HCT116 (cell line): Measurements from ENCODE around the gene RCC1. TPM values are rescaled to one million over a fixed set of nuclear protein-coding genes. Genes with fewer than 3 reads are reported as not detected.
A peak's percentile ranks its signal among the peaks of the same experiment; 100 is the strongest.
"Not testable (repeated sequence)": the region's sequence is repeated elsewhere in the genome, so short reads cannot be mapped to it uniquely, and the experiment has no call there.

Experiments used
- ATAC-seq: fragments of 200-7000 bp; cut with Tn5 transposase; 2 replicates; pipeline ENCODE4 v1.9.1; 2020; ENCODE audit warnings: mild to moderate bottlenecking, moderate library complexity
- BruUV-seq: library from RNA; stranded (reverse); fragments of 400-500 nt; replicated peaks from 2 replicates; lab custom pipeline; 2021; lab: Mats Ljungman, UMichigan
- CTCF ChIA-PET: fragments of 300-600 bp; sonication (Branson Sonifier 250); formaldehyde crosslinking; loops from one replicate; lab custom pipeline; 2021; ENCODE audit warnings: antibody characterized with exemption; lab: Charles Lee
- POLR2A ChIA-PET: fragments of 300-600, 350-600 bp; sonication (Branson Sonifier 250); formaldehyde crosslinking; loops from one replicate; lab custom pipeline; 2021; ENCODE audit warnings: antibody characterized with exemption; lab: Charles Lee
- RAD21 ChIA-PET, 2 experiments: fragments of 300-600 bp; sonication (Branson Sonifier 250); formaldehyde crosslinking; loops; one replicate each; lab custom pipeline; 2023; ENCODE audit warnings: low total read pairs in 2 of 2; ENCODE audit not compliant: uncharacterized antibody in 2 of 2, unreplicated experiment in 2 of 2, low non-redundant PET in 1 of 2; lab: Charles Lee
- DNase-seq: peaks from one replicate; pipeline ENCODE4 v3.0.0-alpha.2; 2010; ENCODE audit warnings: low read depth, low spot score
- H2AFZ ChIP-seq: fragments of 200-600 bp; shearing (Covaris generic), sonication (generic); 2 replicates; pipeline ENCODE4 v1.6.1; 2017; ENCODE audit warnings: low read depth, mixed run types, mixed read lengths, antibody characterized with exemption, low read length; ENCODE audit not compliant: poor library complexity, severe bottlenecking
- H3K27ac ChIP-seq: 2 replicates; pipeline ENCODE4 v1.5.1; 2012; ENCODE audit warnings: low read depth, low read length
- H3K27me3 ChIP-seq: fragments of 200-600 bp; sonication (generic); 2 replicates; pipeline ENCODE4 v1.6.1; 2016; ENCODE audit warnings: mixed run types, low read length, mixed read lengths; ENCODE audit not compliant: insufficient read depth
- H3K36me3 ChIP-seq, 2 experiments: fragments of 200-500 bp in 1 of 2; fragments of 200-600 bp in 1 of 2; sonication (Bioruptor generic) in 1 of 2; sonication (generic) in 1 of 2; 2 replicates each; pipeline versions ENCODE4 v1.5.1 to v1.6.1; 2014 to 2016; ENCODE audit warnings: low read length in 2 of 2, inconsistent platforms in 1 of 2, mixed read lengths in 1 of 2, mixed run types in 1 of 2; ENCODE audit not compliant: insufficient read depth in 2 of 2, control insufficient read depth in 1 of 2
- H3K4me1 ChIP-seq, 2 experiments: fragments of 200-600 bp in 1 of 2; sonication (generic) in 1 of 2; 2 replicates each; pipeline versions ENCODE4 v1.5.1 to v1.6.1; 2012 to 2017; ENCODE audit warnings: low read length in 2 of 2, inconsistent platforms in 1 of 2, mild to moderate bottlenecking in 1 of 2, mixed read lengths in 1 of 2, mixed run types in 1 of 2, moderate library complexity in 1 of 2; ENCODE audit not compliant: insufficient read depth in 2 of 2, control insufficient read depth in 1 of 2
- H3K4me2 ChIP-seq: fragments of 200-600 bp; sonication (generic); 2 replicates; pipeline ENCODE4 v1.6.1; 2017; ENCODE audit warnings: mixed run types, low read length, mixed read lengths
- H3K4me3 ChIP-seq, 2 experiments: fragments of 200-600 bp in 1 of 2; sonication (generic) in 1 of 2; replicated peaks in 1 of 2; 2 replicates each; pipeline ENCODE4 v1.5.1; 2011 to 2016; ENCODE audit warnings: low read length in 2 of 2, control low read depth in 1 of 2, low read depth in 1 of 2, mild to moderate bottlenecking in 1 of 2, mixed read lengths in 1 of 2, mixed run types in 1 of 2
- H3K79me2 ChIP-seq: fragments of 200-600 bp; sonication (generic); 2 replicates; pipeline ENCODE4 v1.6.1; 2017; ENCODE audit warnings: mild to moderate bottlenecking, mixed run types, low read length, moderate library complexity, mixed read lengths; ENCODE audit not compliant: insufficient read depth
- H3K9ac ChIP-seq: fragments of 200-600 bp; sonication (generic); 2 replicates; pipeline ENCODE4 v1.6.1; 2016; ENCODE audit warnings: low read length, mixed read lengths
- H3K9me2 ChIP-seq: fragments of 200-600 bp; sonication (generic), shearing (Covaris generic); 2 replicates; pipeline ENCODE4 v1.6.1; 2017; ENCODE audit warnings: mixed run types, mild to moderate bottlenecking, moderate library complexity; ENCODE audit not compliant: insufficient read depth
- H3K9me3 ChIP-seq, 2 experiments: fragments of 200-500 bp in 1 of 2; fragments of 200-600 bp in 1 of 2; sonication (Bioruptor generic) in 1 of 2; sonication (generic) in 1 of 2; 2 replicates each; pipeline ENCODE4 v1.6.1; 2014 to 2017; ENCODE audit warnings: low read length in 2 of 2, mixed read lengths in 2 of 2, inconsistent platforms in 1 of 2, low read depth in 1 of 2, mild to moderate bottlenecking in 1 of 2, mixed run types in 1 of 2, moderate library complexity in 1 of 2; ENCODE audit not compliant: control insufficient read depth in 1 of 2, insufficient read depth in 1 of 2
- H4K20me1 ChIP-seq: fragments of 200-600 bp; sonication (generic), shearing (Covaris generic); 2 replicates; pipeline ENCODE4 v1.6.1; 2017; ENCODE audit warnings: mixed run types, mild to moderate bottlenecking, moderate library complexity; ENCODE audit not compliant: insufficient read depth
- ELF1 ChIP-seq: IDR thresholded peaks from 2 replicates; pipeline ENCODE4 v1.6.1; 2012; ENCODE audit warnings: low read depth, borderline replicate concordance
- POLR2A ChIP-seq: IDR thresholded peaks from 2 replicates; pipeline ENCODE4 v1.7.0; 2011; ENCODE audit warnings: borderline replicate concordance; ENCODE audit not compliant: insufficient read depth, insufficient read length; ENCODE audit errors: extremely low read depth
- POLR2AphosphoS5 ChIP-seq: IDR thresholded peaks from 2 replicates; pipeline ENCODE4 v1.6.1; 2011; ENCODE audit warnings: mild to moderate bottlenecking, low read depth, low read length, moderate library complexity
- intact Hi-C: fragments of 100-400 bp; cut with micrococcal nuclease; formaldehyde crosslinking; loops from 2 replicates; pipeline ENCODE4 v1.10.0; 2022
- total RNA-seq: library from RNA; stranded (reverse); gene quantifications from one replicate; pipeline ENCODE4 v1.2.1, GENCODE V29; 2021; ENCODE audit not compliant: unreplicated experiment

Gene RCC1
- total RNA-seq, 1 experiment from 2014 or later: 124 TPM

- H3K4me2 ChIP-seq: no peak overlapping the region
- intact Hi-C loops: no loop called here
- no peak overlapping the region for H3K9ac ChIP-seq
- peak; percentile 22 for TF ChIP-seq POLR2A
- TF ChIP-seq ELF1: no peak
- TF ChIP-seq POLR2AphosphoS5: peak; percentile 34; the same call in 1 of the 2 replicates
- ChIA-PET RAD21 (no interaction called here), CTCF (interaction anchor here (2.5 kb wide), 1 partner anchor 91 kb away, joined by 11 read pairs; no protein-coding TSS in a partner anchor), POLR2A (interaction anchor here (0.6 to 3.1 kb wide), 6 partner anchors 9 to 365 kb away, joined by 3 to 9 read pairs (median 3); no protein-coding TSS in a partner anchor)
- ATAC-seq: no peak
- H3K4me1 ChIP-seq: peaks cover 19 to 70% of the 10 kb centered on the region in 2 experiments
- BruUV-seq: no TSS peak
- H3K9me2 ChIP-seq: no peaks in the 10 kb centered on the region
- peaks cover 17% of the 10 kb centered on the region; the same call in 1 of the 2 replicates for H4K20me1 ChIP-seq
- peak overlapping the region; percentile 97 for H3K27ac ChIP-seq
- no peak overlapping the region for H2AFZ ChIP-seq
- H3K9me3 ChIP-seq: no peaks in the 10 kb centered on the region
- no peak for DNase-seq
- no peaks in the 10 kb centered on the region for H3K27me3 ChIP-seq
- no peak overlapping the region for H3K4me3 ChIP-seq
- peaks cover 23 to 25% of the 10 kb centered on the region in 2 experiments for H3K36me3 ChIP-seq
- peaks cover 15% of the 10 kb centered on the region for H3K79me2 ChIP-seq
Measured at GRCh38 chr1:28512058-28512611, 6.3 kb downstream of the RCC1 start.

- intact Hi-C loops, H3K27me3 ChIP-seq, H3K9me3 ChIP-seq, H3K4me3 ChIP-seq, H3K9ac ChIP-seq, ATAC-seq, BruUV-seq, DNase-seq, H3K36me3 ChIP-seq, H3K9me2 ChIP-seq, H3K4me2 ChIP-seq, H2AFZ ChIP-seq, RAD21 ChIA-PET: not testable (repeated sequence)
- Histone ChIP-seq H3K4me1 (peaks cover 6 to 65% of the 10 kb centered on the region in 2 experiments; a peak in 3 of 4 replicates), H3K27ac (peak overlapping the region; percentile 28; the same call in 1 of the 2 replicates), H3K79me2 (peaks cover 17% of the 10 kb centered on the region), H4K20me1 (peaks cover 13% of the 10 kb centered on the region; the same call in 1 of the 2 replicates)
- TF ChIP-seq POLR2AphosphoS5: 0 out of 2 replicates have a peak, but pooled peaks have one; percentile 39
- ChIA-PET POLR2A (interaction anchor here (1.6 to 1.7 kb wide), 2 partner anchors 67 to 88 kb away, joined by 4 to 6 read pairs; no protein-coding TSS in a partner anchor), CTCF (interaction anchor here (2.5 to 3.3 kb wide), 2 partner anchors 88 to 89 kb away, joined by 11 to 28 read pairs; no protein-coding TSS in a partner anchor)
Measured at GRCh38 chr1:28514445-28514933, 8.6 kb downstream of the RCC1 start.
